ENCODE measurements around the gene MCCD1.

DNA sequence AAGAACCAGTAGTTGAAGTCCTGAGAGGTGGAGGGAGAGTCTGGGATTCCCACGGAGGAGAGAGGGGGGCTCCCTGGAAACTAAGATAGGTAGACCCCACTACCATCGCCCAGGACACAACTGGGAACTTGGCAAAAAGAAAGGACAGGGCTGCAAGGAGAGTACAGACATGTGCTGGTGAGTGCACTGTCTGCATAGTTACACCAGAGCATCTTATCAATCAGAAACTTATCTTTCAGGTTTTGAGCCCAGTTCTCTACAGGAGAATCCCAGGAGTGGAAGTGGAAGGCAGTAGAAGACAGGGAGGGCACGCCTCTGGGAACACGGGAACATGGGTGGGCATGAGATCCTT, 30.8 kb downstream of the MCCD1 start:
- no peak for TF ChIP-seq EZH2 (IDR thresholded peaks at IDR 0.05)
- TF ChIP-seq POLR2AphosphoS5 (IDR thresholded peaks at IDR 0.05; ENCODE audit: borderline replicate concordance, low read depth, low read length), result no peak
- no peak for TF ChIP-seq FOXP2 (optimal IDR thresholded peaks at IDR 0.05; ENCODE audit: control extremely low read depth, extremely low read length, insufficient read depth)
